TTC549 (cell line): ENCODE measurements around the gene NDNF.

Source experiments
- FAIRE-seq: peaks from 2 replicates; lab custom pipeline; 2012; peaks lifted over from hg19 to GRCh38; lab: Jason Lieb, UNC

NDNF gene

DNA sequence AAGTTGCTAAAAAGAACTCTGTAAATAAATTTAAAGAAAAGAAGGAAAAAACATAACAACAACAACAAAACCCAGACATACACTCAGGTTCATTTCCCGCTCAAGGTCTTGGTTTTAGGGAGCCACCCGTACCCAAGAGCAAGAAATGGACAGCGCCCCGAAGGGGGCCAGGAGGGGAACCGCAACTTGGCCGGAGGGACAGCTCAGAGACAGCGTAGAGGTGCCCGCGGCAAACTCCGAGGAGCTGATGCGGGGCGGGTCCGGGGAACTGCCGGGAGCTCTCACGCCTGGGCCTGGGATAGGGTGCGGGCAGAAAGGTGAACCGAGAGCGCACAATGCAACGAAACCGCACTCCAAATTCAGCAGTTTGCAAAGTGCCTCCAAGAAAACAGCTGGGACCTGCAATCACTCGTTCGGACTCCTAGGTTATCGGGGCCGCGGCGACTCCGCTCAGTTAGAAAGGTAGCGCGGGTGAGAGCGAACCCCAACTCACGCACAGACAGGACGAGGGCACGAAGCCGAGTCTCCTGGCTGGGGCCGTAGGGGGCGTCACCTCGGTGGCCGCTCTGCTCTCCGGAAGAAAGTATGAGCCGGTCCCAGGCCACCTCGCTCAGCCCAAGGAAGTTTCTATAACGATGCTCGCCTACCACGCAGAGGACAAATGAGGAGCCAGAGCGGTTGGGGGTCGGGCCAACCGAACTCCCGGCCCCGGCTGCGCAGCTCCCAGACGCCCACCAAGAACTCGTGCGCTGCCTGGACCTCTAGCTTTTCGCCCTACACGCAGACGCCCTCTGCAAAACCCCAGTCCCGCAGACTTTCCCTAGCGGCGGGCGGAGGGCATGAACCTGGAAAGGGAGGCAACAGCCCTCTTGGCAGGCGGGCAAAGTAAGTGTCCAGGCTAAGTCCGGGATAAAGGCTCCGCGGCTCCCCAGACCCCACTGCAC, 1.4 kb downstream of the NDNF start:
- no peak for FAIRE-seq

DNA sequence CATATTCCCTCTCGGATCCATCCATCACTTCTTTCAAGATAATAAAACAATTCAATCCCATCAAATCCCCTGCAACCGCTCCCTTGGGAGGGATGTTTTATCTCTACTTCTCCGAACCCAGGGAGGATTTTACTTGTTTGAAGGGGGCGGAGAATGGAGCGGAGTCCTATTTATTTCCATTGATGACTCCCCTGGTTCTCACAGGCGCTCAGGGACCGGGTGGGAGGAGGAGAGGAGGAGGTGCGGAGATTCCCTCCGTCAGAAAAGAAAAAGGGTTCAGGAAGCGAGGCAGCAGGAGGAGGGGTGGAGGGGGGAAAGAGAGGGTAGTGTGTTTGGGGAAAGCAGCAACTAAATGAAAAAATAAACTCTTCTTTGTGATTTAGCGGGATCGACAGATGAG, 2.1 kb downstream of the NDNF start:
- FAIRE-seq, result no peak

DNA sequence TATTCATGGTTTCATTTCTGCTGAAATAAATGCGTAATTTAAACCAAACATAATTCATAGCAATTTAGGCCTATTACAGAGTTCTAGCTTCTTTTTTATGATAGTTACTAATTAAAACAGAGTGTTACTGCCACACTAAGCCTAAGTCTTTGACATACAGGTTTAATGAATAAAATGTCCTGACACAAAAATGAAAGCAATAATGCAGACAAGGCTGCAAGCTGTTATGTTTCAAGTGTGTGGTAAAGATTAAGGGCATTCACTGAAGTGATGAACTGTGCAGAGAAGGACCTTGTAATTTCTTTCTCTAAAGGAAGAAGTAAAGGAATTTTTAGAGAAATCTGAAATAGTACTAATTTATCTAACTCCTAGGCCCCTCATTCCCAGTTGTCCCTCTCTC, 2.9 kb downstream of the NDNF start:
- no peak for FAIRE-seq

DNA sequence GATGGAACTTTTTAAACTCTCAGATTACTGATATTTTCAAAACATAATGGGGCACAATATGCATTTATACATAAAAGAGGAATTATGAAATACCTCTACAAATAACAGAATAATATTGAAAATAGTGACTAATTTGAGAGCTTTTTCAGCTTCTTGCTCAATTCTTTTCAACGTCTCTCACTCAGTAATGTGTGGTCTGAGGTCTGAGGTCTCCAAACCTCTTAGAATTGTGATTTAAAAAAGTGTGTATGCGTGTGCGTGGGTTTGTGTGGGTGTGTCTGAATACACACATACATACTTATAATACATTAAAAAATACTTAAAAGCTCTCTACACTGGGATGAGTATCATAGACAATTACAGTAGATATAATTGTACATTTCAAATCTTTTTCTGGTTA, 7.9 kb downstream of the NDNF start:
- FAIRE-seq, result no peak

DNA sequence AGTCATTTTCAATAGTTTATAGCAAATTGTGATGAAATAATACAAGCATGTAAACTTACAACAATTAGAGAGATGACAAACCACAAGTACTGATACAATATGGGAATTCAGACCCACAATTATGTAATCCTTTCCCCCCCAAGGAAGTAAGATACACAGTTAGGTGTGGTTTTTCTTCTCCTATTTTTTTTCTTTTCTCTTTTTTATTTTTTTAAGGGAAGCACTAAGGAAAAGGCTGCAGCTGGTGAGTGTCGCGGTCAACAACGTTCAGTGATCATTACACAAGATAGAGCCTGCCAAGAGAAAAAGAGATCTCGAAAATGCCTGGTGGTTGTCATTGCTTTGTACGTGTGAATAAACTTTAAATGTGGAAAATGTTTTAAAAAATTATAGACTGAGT, 9.8 kb downstream of the NDNF start:
- FAIRE-seq, result no peak

DNA sequence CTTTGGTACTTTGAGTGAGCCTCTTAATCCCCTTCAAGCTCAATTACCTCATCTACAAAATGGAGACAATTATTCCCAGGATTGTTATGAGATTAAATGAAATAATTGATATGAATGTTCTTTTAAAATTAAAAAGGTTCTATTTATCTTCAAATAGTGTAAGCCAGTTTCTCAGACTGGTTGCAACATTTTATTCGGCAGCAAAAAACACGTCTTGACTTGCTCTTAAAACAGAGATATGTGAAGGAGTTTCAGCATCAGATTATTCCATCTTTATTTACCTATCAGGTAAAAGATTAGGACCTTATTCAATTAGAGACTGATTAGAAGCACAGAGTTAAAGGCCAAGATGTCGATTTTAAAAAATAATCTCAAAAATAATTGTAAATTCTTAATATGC, 10.5 kb downstream of the NDNF start:
- FAIRE-seq, result no peak

DNA sequence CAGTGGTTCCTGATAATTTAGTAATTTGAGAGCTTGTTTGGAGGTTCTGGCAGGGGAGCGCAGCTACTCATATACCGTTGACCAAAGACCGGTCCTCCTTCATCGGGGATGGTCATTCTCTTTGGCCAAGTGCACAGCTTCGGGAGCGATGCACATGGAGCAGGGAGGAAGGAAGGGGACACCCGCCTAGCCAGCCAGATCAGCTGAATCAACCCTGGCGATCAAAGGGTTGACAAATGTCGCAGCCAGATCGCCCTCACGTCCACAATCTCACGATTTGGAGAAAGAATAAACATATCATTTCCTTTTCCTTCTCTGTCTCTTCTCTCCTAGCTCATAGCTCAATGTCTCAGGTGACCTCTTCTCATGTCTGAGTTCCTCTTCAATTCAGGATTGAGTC, 11.1 kb downstream of the NDNF start:
- FAIRE-seq, result no peak

DNA sequence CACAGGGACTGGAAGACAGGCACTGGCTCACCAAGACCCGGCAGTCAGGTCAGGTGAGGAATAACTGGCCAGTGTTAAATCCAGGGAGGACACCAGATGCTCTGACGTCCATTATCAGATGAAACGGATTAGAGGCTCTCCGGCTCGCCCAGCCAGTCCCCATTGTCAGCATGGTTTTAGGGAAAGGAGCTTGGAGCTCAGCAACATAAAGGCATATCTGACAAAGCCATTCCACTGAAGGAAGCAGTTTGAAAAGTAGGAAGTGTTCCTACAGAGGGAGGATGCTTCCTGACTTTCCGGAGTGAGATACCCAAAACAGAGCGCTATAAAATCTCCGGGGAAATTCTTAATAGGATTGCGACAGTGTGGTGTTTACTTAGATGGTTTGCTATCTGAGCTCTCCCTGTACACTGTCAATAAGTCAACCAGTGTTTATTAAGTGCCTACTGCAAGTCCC, 14.8 kb downstream of the NDNF start:
- no peak for FAIRE-seq

DNA sequence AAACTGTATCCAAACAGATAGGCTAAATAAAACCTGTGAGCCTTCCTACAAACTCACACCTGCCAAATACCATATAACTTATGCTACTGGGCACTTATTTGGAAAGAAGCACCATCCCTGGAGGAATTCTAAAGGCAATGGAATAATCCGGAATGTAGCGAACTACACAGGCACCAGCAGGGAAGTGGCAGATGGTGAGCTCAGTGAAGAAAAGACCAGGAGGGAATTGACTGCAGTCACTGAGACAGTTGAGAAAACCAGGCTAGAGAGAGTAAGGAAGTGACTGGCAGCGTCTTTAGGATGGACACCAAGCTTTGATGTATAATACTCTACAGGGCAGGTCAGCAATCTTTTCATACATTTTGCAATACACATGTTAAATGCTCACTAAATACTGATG, 16.3 kb downstream of the NDNF start:
- FAIRE-seq, result no peak

DNA sequence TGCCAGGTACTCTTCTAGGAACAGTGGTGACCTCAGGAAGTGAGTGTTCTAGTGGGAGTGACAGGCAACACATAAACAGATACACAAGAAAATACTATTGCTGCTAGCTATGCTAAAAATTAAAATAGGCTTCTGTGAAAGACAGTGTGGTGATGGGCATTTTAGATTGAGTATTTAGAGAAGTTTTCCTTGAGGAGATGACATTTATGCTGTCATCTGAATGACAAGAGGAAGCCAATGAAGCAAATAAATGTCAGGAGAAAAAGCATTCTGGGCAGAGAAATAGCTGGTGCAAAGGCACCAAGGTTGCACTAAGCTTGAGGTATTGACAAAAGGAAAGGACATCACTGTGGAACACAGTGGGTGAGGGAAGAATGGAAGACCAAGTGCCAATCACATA, 18.0 kb downstream of the NDNF start:
- no peak for FAIRE-seq

DNA sequence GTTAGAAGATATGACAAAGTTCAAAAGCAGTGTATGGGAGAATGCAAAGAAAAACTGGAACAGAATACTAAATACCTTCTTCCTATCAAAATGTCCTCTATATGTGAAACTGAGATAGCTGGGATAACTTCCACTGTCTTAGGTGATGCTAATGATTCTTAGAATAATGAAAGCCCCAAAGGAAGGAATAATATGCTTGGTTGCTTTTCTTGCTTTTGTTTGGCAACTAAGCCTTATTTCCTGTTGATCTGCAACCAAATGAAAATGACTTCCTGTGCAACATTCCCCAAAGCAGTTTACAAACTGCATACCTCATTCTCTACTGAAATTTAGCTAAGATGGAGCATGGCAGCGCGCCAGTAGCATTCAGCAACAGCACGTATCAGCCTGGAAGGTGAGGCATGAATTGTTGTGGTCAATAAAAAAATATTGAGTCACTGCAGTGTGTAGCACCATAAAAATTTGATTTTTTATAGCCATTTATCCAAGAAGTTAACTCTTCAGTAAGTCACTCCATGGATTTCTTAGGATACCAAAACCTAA, 18.7 kb downstream of the NDNF start:
- FAIRE-seq, result no peak

DNA sequence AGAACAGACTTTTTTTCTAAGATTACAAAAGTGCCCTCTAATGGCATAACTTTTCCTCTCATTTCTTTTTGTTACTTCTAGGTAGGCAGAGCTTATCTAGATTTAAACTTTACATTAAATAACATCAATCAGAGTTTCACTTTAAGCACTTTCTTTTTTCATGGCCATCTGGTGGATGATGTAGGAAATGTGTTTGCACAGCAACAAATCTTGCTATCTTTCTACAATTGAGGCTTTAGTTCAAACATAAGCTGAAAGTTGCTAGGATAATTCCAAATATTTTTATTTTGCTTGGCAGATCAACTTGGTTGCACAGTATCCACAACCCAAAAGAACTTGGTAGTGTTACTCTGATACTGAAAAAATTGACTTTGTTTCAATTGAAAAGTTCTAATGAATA, 22.0 kb downstream of the NDNF start:
- FAIRE-seq, result no peak

DNA sequence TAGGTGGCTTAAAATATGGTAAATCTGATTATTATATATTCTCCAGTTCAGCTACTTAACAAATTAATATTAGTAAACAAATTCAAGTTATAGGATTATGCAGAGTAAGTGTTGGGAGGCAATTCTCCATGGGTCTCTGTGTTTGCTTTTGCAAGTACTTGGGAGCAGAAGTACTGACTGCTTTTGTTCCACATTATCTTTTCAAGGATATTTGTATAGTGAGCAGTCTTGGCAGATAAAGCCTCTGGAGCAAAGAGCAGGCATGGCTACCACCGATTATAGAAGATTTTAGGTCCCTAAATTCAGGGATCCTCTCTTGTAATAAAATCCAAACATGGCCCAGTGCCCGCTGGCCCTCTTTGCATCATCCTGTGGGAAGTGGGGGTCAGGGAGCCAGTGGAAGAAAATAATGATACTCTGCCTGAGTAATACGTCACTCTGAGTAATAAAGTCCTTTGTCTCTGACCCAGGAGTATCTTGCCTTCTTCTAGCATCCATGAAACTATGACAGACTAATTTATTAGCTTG, 23.2 kb downstream of the NDNF start:
- FAIRE-seq, result no peak

DNA sequence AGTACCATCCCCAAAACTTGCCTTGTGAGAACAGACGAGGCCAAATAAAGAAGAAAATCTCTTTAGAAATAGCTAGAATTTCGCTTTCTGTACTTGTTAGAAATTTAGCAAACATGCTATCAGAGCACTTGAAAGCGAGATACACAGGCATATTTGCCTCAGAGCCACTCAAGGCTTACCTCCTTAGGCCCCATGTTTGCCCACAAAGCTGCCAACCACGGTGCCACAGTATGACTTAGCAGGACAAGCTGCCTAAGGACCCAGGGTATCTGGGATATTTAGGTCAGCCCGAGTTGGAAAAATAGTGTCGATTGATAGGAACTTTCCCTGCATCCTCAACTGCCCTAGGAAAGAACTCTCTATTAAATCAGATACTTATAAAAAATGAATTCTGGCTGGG, 24.2 kb downstream of the NDNF start:
- no peak for FAIRE-seq

DNA sequence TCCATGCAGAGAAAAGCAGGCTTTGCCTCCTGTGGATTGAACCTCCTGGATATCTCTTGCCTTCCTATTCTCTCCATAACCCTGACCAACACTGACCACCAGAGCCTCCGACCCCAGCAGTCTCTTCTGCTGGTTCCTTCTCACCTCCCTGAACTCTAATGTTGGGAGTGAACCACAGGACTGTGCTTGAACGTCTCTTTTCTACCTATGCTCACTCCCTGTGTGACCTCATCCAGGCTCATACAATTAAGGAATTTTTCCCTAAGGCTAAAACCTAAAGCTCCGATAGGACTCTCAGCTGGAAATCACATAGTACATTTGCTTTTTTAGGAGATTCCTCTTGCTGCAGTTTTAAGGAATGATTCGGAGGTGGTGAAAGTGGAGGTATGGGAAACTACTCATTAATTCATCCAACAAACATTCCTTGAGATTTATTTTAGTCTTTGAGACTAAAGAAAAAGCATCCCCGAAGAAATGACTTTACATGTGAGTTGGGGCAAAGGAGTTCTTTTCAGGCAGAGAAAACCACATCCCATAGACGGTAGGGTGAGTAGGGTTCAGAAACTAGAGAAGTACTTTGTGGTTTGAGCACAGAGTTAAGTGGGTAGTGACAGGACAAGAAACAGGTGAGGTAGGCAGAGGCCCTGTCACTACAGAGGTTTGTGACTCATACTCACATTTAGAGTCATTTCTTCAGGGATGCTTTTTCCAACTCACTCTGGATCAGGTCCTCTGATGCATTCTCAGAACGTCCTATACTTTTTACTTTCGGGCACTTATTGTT, 30.8 kb downstream of the NDNF start:
- no peak for FAIRE-seq

DNA sequence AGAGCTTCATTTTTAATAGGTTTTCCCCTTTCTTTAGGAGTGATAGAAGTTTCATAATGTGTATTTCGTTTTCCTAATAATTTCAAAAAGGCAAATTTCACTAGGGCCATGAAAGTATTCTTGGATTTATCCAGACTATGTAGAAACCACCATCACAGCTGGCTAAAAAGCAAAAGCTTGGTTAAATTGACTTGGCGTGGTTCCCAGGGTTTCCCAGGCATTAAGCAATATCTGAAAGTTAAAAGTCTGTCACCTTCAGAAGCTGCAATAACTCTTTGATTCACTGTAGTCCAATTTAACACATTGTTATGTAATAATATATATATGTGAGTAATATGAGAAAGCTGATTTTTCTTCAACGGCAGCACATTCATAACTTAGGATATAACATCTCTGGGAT, 38.3 kb downstream of the NDNF start:
- no peak for FAIRE-seq

DNA sequence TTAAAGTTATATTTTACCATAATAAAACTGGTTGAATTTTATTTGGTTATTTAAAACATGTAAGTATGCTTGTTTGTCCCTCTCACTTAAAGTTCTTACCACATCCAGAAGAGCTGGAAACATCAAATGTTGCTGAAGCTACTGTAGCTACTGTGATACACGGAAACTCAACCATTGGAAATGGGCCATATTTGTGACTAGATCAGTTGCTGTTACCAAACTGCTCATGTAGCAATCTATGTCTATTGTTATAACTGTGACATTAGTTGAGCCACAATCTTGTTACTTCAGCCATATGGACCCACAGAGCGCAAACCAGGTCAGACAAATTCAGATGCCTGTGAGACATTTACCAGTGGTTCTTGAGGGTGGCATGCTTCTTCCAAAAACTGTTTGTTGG, 41.6 kb downstream of the NDNF start:
- FAIRE-seq, result no peak

DNA sequence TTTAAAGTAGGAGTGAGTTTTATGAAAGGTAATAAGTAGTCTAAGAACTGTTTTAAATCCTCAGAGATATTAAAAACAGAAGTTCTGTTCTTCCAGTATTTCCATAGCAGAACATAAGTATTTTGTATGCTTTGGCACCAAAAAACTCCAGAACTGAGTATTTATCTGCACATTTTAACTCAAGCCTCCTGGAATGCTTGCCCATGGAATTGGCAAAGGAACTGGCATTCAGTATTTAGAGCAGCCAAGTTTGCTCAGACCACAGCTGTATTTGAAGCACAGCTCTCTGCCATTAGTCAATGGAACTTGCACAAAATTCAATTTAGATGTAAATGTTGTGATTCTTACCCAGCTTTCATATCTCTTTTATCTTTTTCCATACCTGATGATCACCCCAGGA, 42.2 kb downstream of the NDNF start:
- no peak for FAIRE-seq

DNA sequence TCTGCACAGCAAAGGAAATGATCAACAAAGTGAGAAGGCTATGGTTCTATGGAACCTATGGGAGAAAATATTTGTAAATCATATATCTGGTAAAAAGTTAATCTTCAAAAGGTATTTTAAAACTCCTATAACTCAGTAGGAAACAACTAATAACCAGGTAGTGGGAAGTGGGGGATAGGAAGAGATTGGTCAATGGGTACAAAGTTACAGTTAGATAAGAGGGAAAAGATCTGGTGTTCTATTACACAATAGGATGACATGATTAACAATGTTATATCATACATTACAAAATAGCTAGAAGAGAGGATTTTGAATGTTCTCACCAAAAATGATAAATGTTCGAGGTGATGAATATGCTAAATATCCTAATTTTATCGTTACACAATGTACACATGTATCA, 46.3 kb downstream of the NDNF start:
- FAIRE-seq, result no peak

DNA sequence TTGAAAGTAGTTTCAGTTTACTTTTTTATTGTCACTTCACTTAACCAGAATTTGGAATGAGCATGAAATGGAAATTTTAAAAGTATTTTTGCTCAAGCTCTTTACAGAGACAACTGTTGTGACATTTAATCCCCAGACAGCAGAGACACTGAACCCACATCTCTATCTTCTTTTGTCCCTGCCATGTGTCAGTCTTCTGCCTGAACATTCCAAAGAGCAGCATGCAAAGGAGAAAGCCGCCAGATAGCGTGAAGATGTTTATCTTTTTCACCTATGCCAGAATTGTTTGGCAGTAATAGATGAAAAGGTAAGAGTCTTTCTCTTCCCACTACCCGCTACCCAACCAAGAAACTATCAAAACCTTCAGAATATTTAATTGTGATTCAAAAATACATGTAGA, 46.8 kb downstream of the NDNF start:
- FAIRE-seq, result no peak

DNA sequence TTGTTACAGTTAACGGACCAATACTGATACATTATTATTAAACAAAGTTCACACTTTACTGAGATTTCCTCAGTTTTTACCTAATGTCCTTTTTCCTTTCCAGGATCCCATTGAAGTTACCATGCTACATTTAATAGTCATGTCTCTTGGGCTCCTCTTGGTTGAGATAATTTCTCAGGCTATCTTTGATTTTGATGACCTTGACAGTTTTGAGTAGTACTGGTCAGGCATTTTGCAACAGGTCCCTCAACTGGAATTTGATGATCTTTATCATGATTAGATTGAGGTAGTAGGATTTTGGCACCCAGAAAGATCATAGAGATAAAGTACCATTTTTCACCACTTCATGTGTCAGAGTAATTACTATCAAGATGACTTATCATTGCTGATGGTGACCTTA, 53.8 kb downstream of the NDNF start:
- no peak for FAIRE-seq

DNA sequence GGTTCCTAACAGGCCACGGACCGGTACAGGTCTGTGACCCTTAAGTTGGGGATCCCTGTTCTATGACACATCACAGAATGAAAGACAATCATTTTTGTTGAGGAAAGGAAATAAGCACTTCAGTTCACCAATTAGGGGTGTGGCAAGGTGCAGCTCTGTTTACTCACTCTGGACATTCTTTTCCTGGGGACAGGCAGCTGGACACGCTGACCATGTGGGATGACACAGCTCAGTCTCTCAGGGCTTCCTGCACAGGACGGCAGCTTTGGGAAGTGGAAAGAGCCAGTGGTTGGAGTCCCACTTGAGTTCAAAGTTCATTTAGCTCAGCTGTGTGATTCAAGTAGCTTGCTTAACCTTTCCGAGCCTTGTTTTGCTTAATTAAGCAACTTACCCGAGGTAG, 55.7 kb downstream of the NDNF start:
- FAIRE-seq, result no peak

DNA sequence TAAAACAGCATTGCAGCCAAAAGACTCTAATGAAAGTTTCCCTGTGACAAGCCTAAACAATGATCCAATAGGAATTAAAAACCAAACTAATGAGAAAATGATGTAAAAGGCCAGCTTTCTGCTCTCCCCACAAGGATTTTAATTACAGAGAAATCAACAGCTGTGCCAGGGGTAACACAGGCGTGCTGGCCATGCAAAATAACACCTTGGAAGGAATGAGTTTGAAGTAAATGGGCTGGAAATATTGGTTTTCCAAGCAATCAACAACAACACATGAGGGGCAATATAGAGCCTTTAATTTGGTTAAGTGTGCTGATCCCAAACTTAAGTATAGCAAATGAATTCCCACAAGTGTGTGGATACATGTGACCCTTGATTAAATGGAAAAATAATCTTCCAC, 56.9 kb downstream of the NDNF start:
- FAIRE-seq, result no peak
